ENCODE measurements around the gene FGD4. TPM values are rescaled to one million over a fixed set of nuclear protein-coding genes. Genes with fewer than 3 reads are reported as not detected.

The FGD4 gene
- total and polyA plus RNA-seq, 8 donors: 5.5 to 138 (median 80.8) TPM

DNA sequence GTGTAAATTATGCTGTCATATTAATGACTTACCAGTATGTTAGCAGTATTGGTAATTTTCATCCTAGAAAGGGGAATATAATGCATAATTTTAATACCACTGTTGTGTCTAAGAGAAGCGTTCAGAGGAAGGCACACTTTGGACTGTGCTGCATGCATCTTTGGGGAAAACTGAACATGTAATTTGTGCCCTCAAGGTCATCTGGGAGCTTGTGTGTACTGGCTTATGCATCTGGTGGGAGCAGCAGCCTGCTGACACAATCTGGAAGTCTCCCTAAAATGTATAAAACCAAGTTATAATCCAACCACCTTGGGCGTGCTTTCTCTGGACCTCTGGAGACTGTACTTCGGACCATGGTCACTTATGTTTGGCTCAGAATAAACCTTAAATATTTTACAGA lies 14.1 kb downstream of the FGD4 start:
- no peak overlapping the region for H3K4me3 ChIP-seq
- 49 to 67% (median 55%) methylated on average over 3 of the region's 3 CpGs for WGBS, 5 donors
- no peak for DNase-seq
- no peak for TF ChIP-seq POLR2A (IDR thresholded peaks at IDR 0.05)
- TF ChIP-seq POLR2AphosphoS5 (IDR thresholded peaks at IDR 0.05): no peak
- no peak for TF ChIP-seq EP300 (IDR thresholded peaks at IDR 0.05)
- TF ChIP-seq, protein P1, sequence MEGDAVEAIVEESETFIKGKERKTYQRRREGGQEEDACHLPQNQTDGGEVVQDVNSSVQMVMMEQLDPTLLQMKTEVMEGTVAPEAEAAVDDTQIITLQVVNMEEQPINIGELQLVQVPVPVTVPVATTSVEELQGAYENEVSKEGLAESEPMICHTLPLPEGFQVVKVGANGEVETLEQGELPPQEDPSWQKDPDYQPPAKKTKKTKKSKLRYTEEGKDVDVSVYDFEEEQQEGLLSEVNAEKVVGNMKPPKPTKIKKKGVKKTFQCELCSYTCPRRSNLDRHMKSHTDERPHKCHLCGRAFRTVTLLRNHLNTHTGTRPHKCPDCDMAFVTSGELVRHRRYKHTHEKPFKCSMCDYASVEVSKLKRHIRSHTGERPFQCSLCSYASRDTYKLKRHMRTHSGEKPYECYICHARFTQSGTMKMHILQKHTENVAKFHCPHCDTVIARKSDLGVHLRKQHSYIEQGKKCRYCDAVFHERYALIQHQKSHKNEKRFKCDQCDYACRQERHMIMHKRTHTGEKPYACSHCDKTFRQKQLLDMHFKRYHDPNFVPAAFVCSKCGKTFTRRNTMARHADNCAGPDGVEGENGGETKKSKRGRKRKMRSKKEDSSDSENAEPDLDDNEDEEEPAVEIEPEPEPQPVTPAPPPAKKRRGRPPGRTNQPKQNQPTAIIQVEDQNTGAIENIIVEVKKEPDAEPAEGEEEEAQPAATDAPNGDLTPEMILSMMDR (IDR thresholded peaks at IDR 0.05): no peak
- H3K4me1 ChIP-seq: peaks cover 0 to 19% (median 3%) of the 10 kb centered on the region in 4 donors
- intact Hi-C loops (cut with DNase I; ENCODE audit: low total_unique reads): no loop called here
- no peak overlapping the region for H3K27ac ChIP-seq
- H3K9me3 ChIP-seq: no peaks in the 10 kb centered on the region
- H3K36me3 ChIP-seq: peaks cover 0 to 3% (median 0%) of the 10 kb centered on the region in 4 donors
- H3K27me3 ChIP-seq: no peaks in the 10 kb centered on the region

DNA sequence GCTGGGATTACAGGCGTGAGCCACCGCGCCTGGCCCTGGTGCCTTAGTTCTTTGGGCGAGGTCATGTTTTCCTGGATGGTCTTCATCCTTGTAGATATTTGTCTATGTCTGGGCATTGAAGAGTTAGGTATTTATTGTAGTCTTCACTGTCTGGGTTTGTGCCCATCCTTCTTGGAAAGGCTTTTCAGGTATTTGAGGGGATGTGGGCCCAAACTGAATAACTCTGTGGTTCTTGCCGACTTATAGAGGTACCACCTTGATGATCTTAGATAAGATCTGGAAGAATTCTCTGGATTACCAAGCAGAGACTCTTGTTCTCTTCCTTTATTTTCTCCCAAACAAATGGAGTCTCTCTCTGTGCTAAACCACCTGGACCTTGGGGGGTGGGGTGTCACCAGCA lies 18.9 kb downstream of the FGD4 start:
- H3K36me3 ChIP-seq: no peaks in the 10 kb centered on the region
- H3K9me3 ChIP-seq: no peaks in the 10 kb centered on the region
- H3K27ac ChIP-seq: no peak overlapping the region
- no peak overlapping the region for H3K4me3 ChIP-seq
- intact Hi-C loops (cut with DNase I; ENCODE audit: low total_unique reads): no loop called here
- WGBS, 5 donors: 90 to 96% (median 95%) methylated on average over 5 of the region's 5 CpGs
- TF ChIP-seq POLR2A (IDR thresholded peaks at IDR 0.05) (no peak), EP300 (IDR thresholded peaks at IDR 0.05) (no peak), POLR2AphosphoS5 (IDR thresholded peaks at IDR 0.05) (no peak)
- TF ChIP-seq, protein P1 (IDR thresholded peaks at IDR 0.05): no peak
- H3K4me1 ChIP-seq: peaks cover 0 to 35% (median 29%) of the 10 kb centered on the region in 4 donors
- H3K27me3 ChIP-seq: no peaks in the 10 kb centered on the region
- no peak for DNase-seq

DNA sequence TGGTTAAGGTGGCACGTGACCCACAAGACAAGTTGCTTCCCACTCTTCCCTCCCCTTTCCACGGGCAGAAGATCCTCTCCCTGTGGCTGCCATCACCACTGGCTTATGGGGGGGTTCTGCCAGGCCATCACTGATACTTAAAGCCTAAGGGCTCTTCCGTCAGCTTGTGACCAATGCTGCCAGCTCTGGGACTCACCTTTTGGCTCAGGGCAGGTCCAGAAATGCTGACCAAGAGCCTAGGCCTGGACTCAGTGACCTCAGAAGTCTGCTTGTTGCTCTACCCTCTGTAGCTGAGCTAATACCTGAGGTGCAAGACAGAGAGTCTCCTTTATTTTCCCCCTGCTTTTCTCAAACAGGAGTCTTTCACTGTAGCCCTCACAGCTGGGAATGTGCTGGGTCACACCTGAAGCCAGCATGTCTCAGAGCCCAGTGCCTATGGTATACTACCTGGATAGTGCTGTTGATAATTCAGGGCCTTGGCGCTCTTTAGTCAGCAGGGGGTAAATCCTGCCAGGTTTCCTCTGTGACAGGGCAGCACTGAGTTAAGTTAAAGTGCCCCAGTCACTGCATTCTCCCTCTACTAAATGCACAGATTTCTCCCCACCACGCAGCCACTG lies 19.7 kb downstream of the FGD4 start:
- intact Hi-C loops (cut with DNase I; ENCODE audit: low total_unique reads): no loop called here
- H3K27ac ChIP-seq: peak overlapping the region in 1 of 5 donors; percentile 42
- TF ChIP-seq POLR2AphosphoS5 (IDR thresholded peaks at IDR 0.05) (no peak), EP300 (IDR thresholded peaks at IDR 0.05) (no peak), POLR2A (IDR thresholded peaks at IDR 0.05) (no peak)
- TF ChIP-seq, protein P1 (IDR thresholded peaks at IDR 0.05): no peak

DNA sequence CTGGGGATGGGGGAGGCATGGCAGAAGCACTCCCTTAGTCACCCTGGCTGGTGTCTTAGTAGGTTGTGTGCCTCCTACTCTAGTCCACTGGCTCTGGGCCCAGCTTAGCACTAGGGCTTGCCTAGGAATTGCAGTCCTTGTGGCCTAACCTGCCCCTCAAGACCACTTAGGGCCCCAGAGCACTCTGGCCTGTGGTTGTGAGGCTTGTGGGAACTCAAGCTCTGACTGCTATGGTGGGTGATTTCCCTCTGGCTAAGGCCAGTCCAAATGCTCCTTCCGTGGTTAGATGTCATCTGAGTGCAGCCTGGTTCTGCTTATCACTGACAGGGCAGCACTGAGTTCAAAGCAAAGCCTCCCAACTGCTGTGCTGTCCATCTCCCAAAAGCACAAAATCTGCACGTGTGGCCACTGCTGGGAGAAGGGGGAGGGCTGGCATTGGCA lies 20.2 kb downstream of the FGD4 start:
- WGBS, 5 donors: 9 to 50% (median 18%) methylated on average over 1 to 2 of the region's 2 CpGs
- H3K27ac ChIP-seq: peak overlapping the region in 2 of 5 donors; percentile 15 to 42
- intact Hi-C loops (cut with DNase I; ENCODE audit: low total_unique reads): no loop called here
- no peak for TF ChIP-seq EP300 (IDR thresholded peaks at IDR 0.05)
- no peak for TF ChIP-seq POLR2A (IDR thresholded peaks at IDR 0.05)
- TF ChIP-seq, protein P1 (IDR thresholded peaks at IDR 0.05): no peak
- TF ChIP-seq POLR2AphosphoS5 (IDR thresholded peaks at IDR 0.05): no peak
- H3K27me3 ChIP-seq: no peaks in the 10 kb centered on the region
- no peak for DNase-seq
- H3K36me3 ChIP-seq: no peaks in the 10 kb centered on the region
- H3K4me1 ChIP-seq: peaks cover 0 to 39% (median 24%) of the 10 kb centered on the region in 4 donors
- H3K9me3 ChIP-seq: no peaks in the 10 kb centered on the region
- no peak overlapping the region for H3K4me3 ChIP-seq

More for the DNA sequence above, 19.7 kb downstream of the FGD4 start:
- no peaks in the 10 kb centered on the region for H3K9me3 ChIP-seq
- WGBS, 5 donors: 50 to 76% (median 67%) methylated on average over 5 of the region's 5 CpGs
- H3K4me1 ChIP-seq: peaks cover 0 to 39% (median 27%) of the 10 kb centered on the region in 4 donors
- no peak for DNase-seq
- no peaks in the 10 kb centered on the region for H3K27me3 ChIP-seq
- no peaks in the 10 kb centered on the region for H3K36me3 ChIP-seq
- H3K4me3 ChIP-seq: no peak overlapping the region
